Sigmoid colon (tissue), 7 donors: Measurements from ENCODE around the gene PER3. TPM values are rescaled to one million over a fixed set of nuclear protein-coding genes. Genes with fewer than 3 reads are reported as not detected.

Experiments used
- DNase-seq: peaks from one replicate; pipeline ENCODE4 v3.0.0-alpha.2; 2019
- H3K27ac ChIP-seq, 4 donors: fragments of 200-600 bp; sonication (generic); one replicate each; pipeline ENCODE4 v1.5.1; 2016 to 2019; ENCODE audit warnings: mild to moderate bottlenecking in 1 of 4
- H3K27me3 ChIP-seq, 3 donors: fragments of 200-600 bp; sonication (generic); one replicate each; pipeline ENCODE4 v1.5.1; 2019; ENCODE audit warnings: mild to moderate bottlenecking in 1 of 3
- H3K36me3 ChIP-seq, 4 donors: fragments of 200-600 bp; sonication (generic); one replicate each; pipeline ENCODE4 v1.5.1; 2016 to 2019
- H3K4me1 ChIP-seq, 4 donors: fragments of 200-600 bp; sonication (generic); one replicate each; pipeline ENCODE4 v1.5.1; 2017 to 2019
- H3K4me3 ChIP-seq, 4 donors: fragments of 200-600 bp; sonication (generic); one replicate each; pipeline ENCODE4 v1.5.1; 2017 to 2019; ENCODE audit warnings: mild to moderate bottlenecking in 2 of 4, moderate library complexity in 1 of 4
- H3K9me3 ChIP-seq, 4 donors: fragments of 200-600 bp in 3 of 4; sonication (generic) in 3 of 4; one replicate each; pipeline versions ENCODE4 v1.5.1 to v1.6.1; 2013 to 2019
- CTCF ChIP-seq, 4 experiments: fragments of 450-650 bp in 3 of 4; fragments of 200-600 bp in 1 of 4; IDR thresholded peaks; one replicate each; pipeline ENCODE4 v1.5.1; 2016 to 2019; ENCODE audit warnings: antibody characterized with exemption in 4 of 4, mild to moderate bottlenecking in 3 of 4, moderate library complexity in 2 of 4
- EP300 ChIP-seq, 4 donors: sonication (generic); formaldehyde crosslinking; IDR thresholded peaks; one replicate each; pipeline ENCODE4 v1.6.1; 2017; ENCODE audit warnings: antibody characterized with exemption in 4 of 4
- POLR2A ChIP-seq, 2 donors: fragments of 450-650 bp; IDR thresholded peaks; one replicate each; pipeline ENCODE4 v1.6.1; 2016; ENCODE audit warnings: antibody characterized with exemption in 2 of 2, mild to moderate bottlenecking in 2 of 2, moderate library complexity in 2 of 2
- POLR2AphosphoS5 ChIP-seq, 4 donors: sonication (generic); formaldehyde crosslinking; IDR thresholded peaks; one replicate each; pipeline ENCODE4 v1.6.1; 2017; ENCODE audit warnings: antibody characterized with exemption in 4 of 4
- whole genome bisulfite sequencing, 2 donors: extraction: QIAGEN DNeasy Blood & Tissue Kit; methylation state at CpG; one replicate each; pipeline ENCODE4 v1.1.7; 2013; 5-methylcytosine and 5-hydroxymethylcytosine counted together
- intact Hi-C: fragments of 100-400 bp; cut with DNase I; formaldehyde crosslinking; loops from one replicate; pipeline ENCODE4 v1.15.1; 2023
- polyA plus RNA-seq, 3 donors: library from polyadenylated mRNA; stranded (reverse); fragments of 200-250 nt; gene quantifications; one replicate each; pipeline ENCODE4 v1.2.3, GENCODE V29; 2013
- total RNA-seq, 4 donors: library from RNA; depleted of rRNA; stranded (reverse); fragments of >200 nt; gene quantifications; one replicate each; pipeline ENCODE4 v1.1.0, GENCODE V29; 2016
- donor health status: healthy with polysubstance abuse.
- donor health status: Bipolar disorder and iron deficiency.
- donor health status: healthy.

The PER3 gene
- total and polyA plus RNA-seq, 7 donors, result 2.1 to 57.1 (median 36.1) TPM

GRCh38 chr1:7845761-7846160 is 61.7 kb downstream of the PER3 start:
- Histone ChIP-seq H3K4me3 (no peak overlapping the region), H3K4me1 (peaks cover 0 to 12% (median 5%) of the 10 kb centered on the region in 4 donors), H3K27me3 (no peaks in the 10 kb centered on the region), H3K27ac (no peak overlapping the region), H3K36me3 (peaks cover 3 to 50% (median 13%) of the 10 kb centered on the region in 4 donors), H3K9me3 (no peaks in the 10 kb centered on the region)
- intact Hi-C loops, result no loop called here
- 91 to 96% methylated on average over 2 of the region's 2 CpGs for WGBS, 2 donors
- DNase-seq, result no peak
- TF ChIP-seq EP300 (IDR thresholded peaks at IDR 0.05), result no peak

GRCh38 chr1:7846656-7847055 is 62.6 kb downstream of the PER3 start:
- H3K36me3 ChIP-seq, result peaks cover 0 to 41% (median 8%) of the 10 kb centered on the region in 4 donors
- no peaks in the 10 kb centered on the region for H3K27me3 ChIP-seq
- 87 to 90% methylated on average over 7 of the region's 7 CpGs for WGBS, 2 donors
- intact Hi-C loops, result no loop called here
- H3K27ac ChIP-seq, result no peak overlapping the region
- no peak for TF ChIP-seq EP300 (IDR thresholded peaks at IDR 0.05)
- TF ChIP-seq POLR2AphosphoS5 (IDR thresholded peaks at IDR 0.05), result no peak
- TF ChIP-seq POLR2A (IDR thresholded peaks at IDR 0.05), result no peak
- TF ChIP-seq CTCF (IDR thresholded peaks at IDR 0.05), result no peak
- H3K4me3 ChIP-seq, result no peak overlapping the region
- no peaks in the 10 kb centered on the region for H3K9me3 ChIP-seq
- H3K4me1 ChIP-seq, result peaks cover 0 to 12% (median 5%) of the 10 kb centered on the region in 4 donors
- DNase-seq, result no peak

- Histone ChIP-seq H3K36me3 (peaks cover 0 to 32% (median 5%) of the 10 kb centered on the region in 4 donors), H3K27ac (no peak overlapping the region), H3K4me3 (no peak overlapping the region), H3K4me1 (peaks cover 0 to 12% (median 5%) of the 10 kb centered on the region in 4 donors), H3K27me3 (no peaks in the 10 kb centered on the region), H3K9me3 (no peaks in the 10 kb centered on the region)
- no peak for DNase-seq
- intact Hi-C loops, result no loop called here
- WGBS, 2 donors, result 71 to 72% methylated on average over 4 of the region's 4 CpGs
- no peak for TF ChIP-seq EP300 (IDR thresholded peaks at IDR 0.05)
- no peak for TF ChIP-seq POLR2AphosphoS5 (IDR thresholded peaks at IDR 0.05)
- no peak for TF ChIP-seq CTCF (IDR thresholded peaks at IDR 0.05)
- no peak for TF ChIP-seq POLR2A (IDR thresholded peaks at IDR 0.05)
Measured at GRCh38 chr1:7847599-7847998, 63.5 kb downstream of the PER3 start.

- no peak for DNase-seq
- 90 to 92% methylated on average over 15 of the region's 15 CpGs for WGBS, 2 donors
Measured at GRCh38 chr1:7850786-7851185, 66.7 kb downstream of the PER3 start.

More at GRCh38 chr1:7850786-7851185, 66.7 kb downstream of the PER3 start:
- Histone ChIP-seq H3K9me3 (no peaks in the 10 kb centered on the region), H3K27ac (no peak overlapping the region), H3K36me3 (peaks cover 0 to under 1% (median 0%) of the 10 kb centered on the region in 4 donors), H3K4me1 (peaks cover 0 to 12% (median 5%) of the 10 kb centered on the region in 4 donors), H3K27me3 (no peaks in the 10 kb centered on the region), H3K4me3 (no peak overlapping the region)
- intact Hi-C loops, result no loop called here
- TF ChIP-seq EP300 (IDR thresholded peaks at IDR 0.05), result no peak
- TF ChIP-seq POLR2A (IDR thresholded peaks at IDR 0.05), result no peak
- no peak for TF ChIP-seq POLR2AphosphoS5 (IDR thresholded peaks at IDR 0.05)
- no peak for TF ChIP-seq CTCF (IDR thresholded peaks at IDR 0.05)
